H1 (cell line): ENCODE data around the gene CSRNP3. TPM values are rescaled to one million over a fixed set of nuclear protein-coding genes. Genes with fewer than 3 reads are reported as not detected.

Experiments used
- CTCF ChIA-PET: fragments of 300-600 bp; sonication (Branson Sonifier 250); formaldehyde crosslinking; loops from one replicate; lab custom pipeline; 2021; ENCODE audit not compliant: partially characterized antibody; lab: Charles Lee
- POLR2A ChIA-PET: fragments of 300-600 bp; sonication (Branson Sonifier 250); formaldehyde crosslinking; loops from one replicate; lab custom pipeline; 2021; ENCODE audit warnings: inconsistent platforms; ENCODE audit not compliant: partially characterized antibody; lab: Charles Lee
- DNase-seq, 2 experiments: peaks; one replicate each; pipeline versions ENCODE4 v3.0.0 to v3.0.0-alpha.2; 2010 to 2022; ENCODE audit warnings: low spot score in 2 of 2, low read depth in 1 of 2, mixed read lengths in 1 of 2
- FAIRE-seq: peaks from 2 replicates; lab custom pipeline; 2011; peaks lifted over from hg19 to GRCh38; lab: Jason Lieb, UNC
- H2AFZ ChIP-seq: 2 replicates; pipeline ENCODE4 v1.8.1; 2012; ENCODE audit warnings: low read length, inconsistent platforms
- H2AK5ac ChIP-seq: 2 replicates; pipeline ENCODE4 v1.6.1; 2013; ENCODE audit warnings: low read depth, low read length
- H2BK120ac ChIP-seq: replicated peaks from 2 replicates; pipeline ENCODE3; 2013; ENCODE audit warnings: low read depth, low read length, inconsistent platforms
- H2BK12ac ChIP-seq: 2 replicates; pipeline ENCODE4 v1.6.1; 2013; ENCODE audit warnings: low read depth, low read length
- H2BK15ac ChIP-seq: 2 replicates; pipeline ENCODE4 v1.6.1; 2013; ENCODE audit warnings: low read length
- H2BK20ac ChIP-seq: 2 replicates; pipeline ENCODE4 v1.6.1; 2013; ENCODE audit warnings: low read length
- H2BK5ac ChIP-seq: 2 replicates; pipeline ENCODE4 v1.6.1; 2013; ENCODE audit warnings: low read depth, low read length
- H3K14ac ChIP-seq: 2 replicates; pipeline ENCODE4 v1.6.1; 2013; ENCODE audit warnings: inconsistent platforms; ENCODE audit not compliant: insufficient read length
- H3K18ac ChIP-seq: 2 replicates; pipeline ENCODE4 v1.6.1; 2013; ENCODE audit warnings: low read length; ENCODE audit errors: extremely low read depth
- H3K23ac ChIP-seq: 2 replicates; pipeline ENCODE4 v1.6.1; 2013; ENCODE audit warnings: inconsistent platforms; ENCODE audit not compliant: insufficient read length
- H3K23me2 ChIP-seq: 2 replicates; pipeline ENCODE4 v1.6.1; 2013; ENCODE audit warnings: low read depth, low read length
- H3K27ac ChIP-seq: 2 replicates; pipeline ENCODE4 v1.6.1; 2011; ENCODE audit warnings: low read depth, low read length, inconsistent platforms
- H3K27me3 ChIP-seq, 4 experiments: replicated peaks in 1 of 4; 1 replicate in 1 of 4; 2 replicates in 3 of 4; pipeline versions ENCODE4 v1.6.1 to v1.8.1; 2011 to 2013; ENCODE audit warnings: low read length in 3 of 4, mild to moderate bottlenecking in 3 of 4, inconsistent platforms in 2 of 4, mixed read lengths in 2 of 4, moderate library complexity in 1 of 4; ENCODE audit not compliant: control insufficient read depth in 3 of 4, insufficient read depth in 3 of 4; ENCODE audit errors: extremely low read depth in 1 of 4
- H3K36me3 ChIP-seq, 4 experiments: 2 replicates each; pipeline versions ENCODE4 v1.6.1 to v1.8.1; 2011 to 2013; ENCODE audit warnings: mild to moderate bottlenecking in 4 of 4, low read length in 3 of 4, moderate library complexity in 2 of 4, control low read depth in 1 of 4, inconsistent platforms in 1 of 4; ENCODE audit not compliant: insufficient read depth in 4 of 4, control insufficient read depth in 2 of 4
- H3K4ac ChIP-seq: replicated peaks from 2 replicates; pipeline ENCODE3; 2013; ENCODE audit warnings: low read length, low read depth, mixed read lengths, inconsistent platforms; ENCODE audit not compliant: insufficient read length
- H3K4me1 ChIP-seq, 4 experiments: replicated peaks in 1 of 4; 1 replicate in 1 of 4; 2 replicates in 3 of 4; pipeline versions ENCODE4 v1.6.1 to v1.8.1; 2011 to 2013; ENCODE audit warnings: low read length in 3 of 4, inconsistent platforms in 2 of 4, mixed read lengths in 1 of 4; ENCODE audit not compliant: insufficient read depth in 4 of 4, control insufficient read depth in 3 of 4
- H3K4me2 ChIP-seq, 2 experiments: 2 replicates each; pipeline versions ENCODE4 v1.6.1 to v1.8.1; 2011 to 2013; ENCODE audit warnings: low read depth in 2 of 2, low read length in 2 of 2, control low read depth in 1 of 2, inconsistent platforms in 1 of 2, mild to moderate bottlenecking in 1 of 2; ENCODE audit not compliant: insufficient read depth in 1 of 2
- H3K4me3 ChIP-seq, 4 experiments: fragments of 200-600, 300-600 bp in 1 of 4; sonication (generic), shearing (Covaris generic), sonication (Bioruptor Twin) in 1 of 4; 2 replicates each; pipeline versions ENCODE4 v1.5.1 to v1.8.1; 2011 to 2016; ENCODE audit warnings: low read length in 4 of 4, low read depth in 3 of 4, control low read depth in 2 of 4, inconsistent platforms in 2 of 4, mild to moderate bottlenecking in 2 of 4, mixed read lengths in 1 of 4, moderate library complexity in 1 of 4; ENCODE audit not compliant: insufficient read depth in 2 of 4; ENCODE audit errors: extremely low read depth in 1 of 4
- H3K56ac ChIP-seq: replicated peaks from 2 replicates; pipeline ENCODE3; 2013; ENCODE audit warnings: low read depth, mild to moderate bottlenecking, mixed read lengths, low read length, inconsistent platforms; ENCODE audit not compliant: insufficient read length
- H3K79me1 ChIP-seq: 2 replicates; pipeline ENCODE4 v1.6.1; 2013; ENCODE audit warnings: low read depth, low read length, control low read depth
- H3K79me2 ChIP-seq, 2 experiments: 2 replicates each; pipeline versions ENCODE4 v1.6.1 to v1.8.1; 2012 to 2013; ENCODE audit warnings: low read length in 2 of 2, mild to moderate bottlenecking in 2 of 2, inconsistent platforms in 1 of 2; ENCODE audit not compliant: insufficient read depth in 2 of 2, control insufficient read depth in 1 of 2
- H3K9ac ChIP-seq, 4 experiments: replicated peaks in 1 of 4; 1 replicate in 1 of 4; 2 replicates in 3 of 4; pipeline versions ENCODE4 v1.6.1 to v1.8.1; 2011 to 2013; ENCODE audit warnings: low read depth in 3 of 4, low read length in 3 of 4, control low read depth in 2 of 4, mild to moderate bottlenecking in 2 of 4, moderate library complexity in 2 of 4, inconsistent platforms in 1 of 4; ENCODE audit errors: extremely low read depth in 1 of 4
- H3K9me3 ChIP-seq, 2 experiments: 2 replicates each; pipeline versions ENCODE4 v1.6.1 to v1.8.1; 2012 to 2013; ENCODE audit warnings: mild to moderate bottlenecking in 2 of 2, moderate library complexity in 2 of 2, control low read depth in 1 of 2, inconsistent platforms in 1 of 2, low read depth in 1 of 2, low read length in 1 of 2, mixed read lengths in 1 of 2; ENCODE audit not compliant: insufficient read depth in 2 of 2
- H4K20me1 ChIP-seq, 2 experiments: replicated peaks in 1 of 2; 2 replicates each; pipeline versions ENCODE3 to v1.8.1; 2011 to 2013; ENCODE audit warnings: inconsistent platforms in 2 of 2, low read length in 2 of 2, mild to moderate bottlenecking in 1 of 2; ENCODE audit not compliant: insufficient read depth in 2 of 2, control insufficient read depth in 1 of 2
- H4K5ac ChIP-seq: 2 replicates; pipeline ENCODE4 v1.6.1; 2013; ENCODE audit warnings: low read length, low read depth, mixed read lengths, inconsistent platforms; ENCODE audit not compliant: insufficient read length
- H4K8ac ChIP-seq: 2 replicates; pipeline ENCODE4 v1.8.0; 2013; ENCODE audit warnings: mild to moderate bottlenecking, moderate library complexity, low read length, inconsistent platforms; ENCODE audit not compliant: insufficient read depth; ENCODE audit errors: extremely low read depth
- H4K91ac ChIP-seq: replicated peaks from 2 replicates; pipeline ENCODE3; 2013; ENCODE audit warnings: low read length, mixed read lengths, inconsistent platforms; ENCODE audit not compliant: insufficient read length
- BRCA1 ChIP-seq: IDR thresholded peaks from 2 replicates; pipeline ENCODE4 v1.6.1; 2012; ENCODE audit warnings: low read depth, low read length, improper control_type of control experiment
- CBX8 ChIP-seq: fragments of 300-800, 300-1000 bp; sonication (generic); IDR thresholded peaks from 2 replicates; pipeline ENCODE4 v1.7.1; 2016; ENCODE audit warnings: low read depth, low read length, borderline replicate concordance
- CHD2 ChIP-seq: IDR thresholded peaks from 2 replicates; pipeline ENCODE4 v1.6.1; 2012; ENCODE audit warnings: low read length, improper control_type of control experiment
- CTBP2 ChIP-seq: IDR thresholded peaks from 2 replicates; pipeline ENCODE4 v1.7.0; 2011; ENCODE audit warnings: borderline replicate concordance, mild to moderate bottlenecking, moderate library complexity, mixed read lengths, low read length; ENCODE audit not compliant: insufficient read depth, insufficient read length
- GTF2F1 ChIP-seq: IDR thresholded peaks from 2 replicates; pipeline ENCODE4 v1.6.1; 2012; ENCODE audit warnings: low read depth, low read length, improper control_type of control experiment, borderline replicate concordance
- HDAC2 ChIP-seq, 2 experiments: fragments of 300-600 bp in 1 of 2; sonication (generic) in 1 of 2; IDR thresholded peaks; 2 replicates each; pipeline ENCODE4 v1.6.1; 2011 to 2012; ENCODE audit warnings: low read depth in 2 of 2, low read length in 2 of 2, mild to moderate bottlenecking in 2 of 2, moderate library complexity in 2 of 2, borderline replicate concordance in 1 of 2, inconsistent platforms in 1 of 2
- JUND ChIP-seq: IDR thresholded peaks from 2 replicates; pipeline ENCODE4 v1.6.1; 2011; ENCODE audit warnings: mild to moderate bottlenecking, improper control_type of control experiment, low read length
- KDM5A ChIP-seq: fragments of 200-600 bp; IDR thresholded peaks from 2 replicates; pipeline ENCODE4 v1.7.1; 2012; ENCODE audit warnings: mild to moderate bottlenecking, low read length, inconsistent platforms, mixed read lengths
- MAX ChIP-seq: IDR thresholded peaks from 2 replicates; pipeline ENCODE4 v1.6.1; 2012; ENCODE audit warnings: inconsistent platforms
- NANOG ChIP-seq: IDR thresholded peaks from 2 replicates; pipeline ENCODE4 v1.6.1; 2011; ENCODE audit warnings: low read length, low read depth, mild to moderate bottlenecking, inconsistent platforms; ENCODE audit not compliant: insufficient read depth, poor library complexity, severe bottlenecking
- PHF8 ChIP-seq: fragments of 200-600 bp; sonication (generic); conservative IDR thresholded peaks from 2 replicates; pipeline ENCODE4 v1.7.1; 2012; ENCODE audit warnings: low read depth, mild to moderate bottlenecking, inconsistent platforms, low read length, moderate library complexity
- SAP30 ChIP-seq: fragments of 300-600 bp; sonication (generic); IDR thresholded peaks from 2 replicates; pipeline ENCODE4 v1.7.1; 2012; ENCODE audit warnings: low read length, moderate library complexity, mild to moderate bottlenecking, inconsistent platforms; ENCODE audit not compliant: insufficient read depth, insufficient replicate concordance
- SIX5 ChIP-seq: IDR thresholded peaks from 2 replicates; pipeline ENCODE4 v1.6.1; 2011; ENCODE audit warnings: mild to moderate bottlenecking, low read depth, low read length
- TAF1 ChIP-seq: IDR thresholded peaks from 2 replicates; pipeline ENCODE4 v1.6.1; 2011; ENCODE audit warnings: mild to moderate bottlenecking, low read depth, low read length
- polyA plus RNA-seq, 7 experiments: library from polyadenylated mRNA; depleted of rRNA in 3 of 7; stranded (reverse) in 5 of 7; unstranded in 2 of 7; fragments of >200 nt in 5 of 7; fragments of 200-250 nt in 2 of 7; gene quantifications; 1 replicate in 5 of 7; 2 replicates in 1 of 7; 4 replicates in 1 of 7; pipeline versions ENCODE4 v1.2.1 to v1.2.3, GENCODE V29; 2011 to 2013; ENCODE audit warnings: missing spikeins in 2 of 7, mixed read lengths in 2 of 7
- total RNA-seq: library from RNA; stranded (reverse); fragmentation: NEBNext Ultra II Directional; extraction: Animal tissue kit (Norgen Biotek cat#: 25700); gene quantifications from 2 replicates; pipeline ENCODE4 v1.2.1, GENCODE V29; 2021

The CSRNP3 gene
- total and polyA plus RNA-seq, 2 of the 8 experiments (the other 6 are each of a cell fraction or from before 2014, with no cell fraction given), result 1.3 to 6.5 TPM

- no peak for DNase-seq
- TF ChIP-seq KDM5A (no peak), SIX5 (no peak), MAX (no peak), TAF1 (no peak), CHD2 (no peak), GTF2F1 (no peak), SAP30 (no peak), HDAC2 (IDR thresholded peaks at IDR 0.05; ENCODE audit: borderline replicate concordance in 1 of 2, low read depth in 2 of 2, low read length in 2 of 2) (no peak), CTBP2 (no peak), BRCA1 (no peak), JUND (no peak), NANOG (no peak), CBX8 (no peak), PHF8 (no peak)
These were observed 255.9 kb downstream of the CSRNP3 start for GRCh38 chr2:165725421-165725820.

More at GRCh38 chr2:165725421-165725820, 255.9 kb downstream of the CSRNP3 start:
- no peak for FAIRE-seq
- no peak overlapping the region for H2AK5ac ChIP-seq
- H4K91ac ChIP-seq, result no peak overlapping the region
- no peak overlapping the region for H3K4me3 ChIP-seq
- H3K4me2 ChIP-seq, result no peak overlapping the region
- no peak overlapping the region for H3K27ac ChIP-seq
- H2BK5ac ChIP-seq, result no peak overlapping the region
- ChIA-PET POLR2A (no interaction called here), CTCF (no interaction called here)
- H3K56ac ChIP-seq, result no peak overlapping the region
- H3K4me1 ChIP-seq, result no peaks in the 10 kb centered on the region
- H4K8ac ChIP-seq, result no peak overlapping the region
- H3K9me3 ChIP-seq, result no peaks in the 10 kb centered on the region
- H3K27me3 ChIP-seq, result no peaks in the 10 kb centered on the region
- H2AFZ ChIP-seq, result no peak overlapping the region
- no peak overlapping the region for H2BK20ac ChIP-seq
- no peak overlapping the region for H3K18ac ChIP-seq
- H3K79me2 ChIP-seq, result no peaks in the 10 kb centered on the region
- H4K20me1 ChIP-seq, result no peaks in the 10 kb centered on the region
- H3K23me2 ChIP-seq, result peaks cover 1% of the 10 kb centered on the region; the same call in 1 of the 2 replicates
- H3K14ac ChIP-seq, result no peak overlapping the region
- H3K23ac ChIP-seq, result no peak overlapping the region
- H4K5ac ChIP-seq, result no peak overlapping the region
- H2BK15ac ChIP-seq, result no peak overlapping the region
- no peaks in the 10 kb centered on the region for H3K36me3 ChIP-seq
- H2BK12ac ChIP-seq, result no peak overlapping the region
- H3K9ac ChIP-seq, result no peak overlapping the region
- H2BK120ac ChIP-seq, result no peak overlapping the region
- H3K79me1 ChIP-seq, result no peaks in the 10 kb centered on the region
- no peak overlapping the region for H3K4ac ChIP-seq
